HG03571 (cell line): ENCODE measurements around the gene PADI4.

Experiments used
- ATAC-seq: cut with Tn5 transposase; IDR thresholded peaks from one replicate; pipeline ENCODE4 v1.9.1; 2021; ENCODE audit not compliant: unreplicated experiment

PADI4 gene

GRCh38 chr1:17347769-17348592 lies 40.0 kb downstream of the PADI4 start:
- ATAC-seq, result no peak

GRCh38 chr1:17348593-17349234 lies 40.7 kb downstream of the PADI4 start:
- peak; percentile 68 for ATAC-seq

GRCh38 chr1:17350083-17350482 lies 42.1 kb downstream of the PADI4 start:
- ATAC-seq, result no peak

GRCh38 chr1:17350928-17351446 lies 43.0 kb downstream of the PADI4 start:
- ATAC-seq, result no peak

GRCh38 chr1:17351598-17352324 lies 43.8 kb downstream of the PADI4 start:
- ATAC-seq, result no peak

GRCh38 chr1:17352419-17352909 lies 44.5 kb downstream of the PADI4 start:
- no peak for ATAC-seq

GRCh38 chr1:17355898-17356297 lies 47.9 kb downstream of the PADI4 start:
- ATAC-seq, result no peak

GRCh38 chr1:17356387-17357026 lies 48.5 kb downstream of the PADI4 start:
- ATAC-seq, result no peak

GRCh38 chr1:17358557-17358956 lies 50.6 kb downstream of the PADI4 start:
- no peak for ATAC-seq

GRCh38 chr1:17359031-17359430 lies 51.0 kb downstream of the PADI4 start:
- no peak for ATAC-seq

GRCh38 chr1:17359808-17360207 lies 51.8 kb downstream of the PADI4 start:
- no peak for ATAC-seq

- ATAC-seq, result no peak
Observed at GRCh38 chr1:17360272-17360956, 52.4 kb downstream of the PADI4 start.

GRCh38 chr1:17361687-17362086 lies 53.7 kb downstream of the PADI4 start:
- no peak for ATAC-seq

GRCh38 chr1:17363351-17363750 lies 55.4 kb downstream of the PADI4 start:
- no peak for ATAC-seq

- ATAC-seq, result no peak
Observed at GRCh38 chr1:17363771-17364170, 55.8 kb downstream of the PADI4 start.

- ATAC-seq, result no peak
Observed at GRCh38 chr1:17365293-17365692, 57.3 kb downstream of the PADI4 start.

GRCh38 chr1:17369466-17369865 lies 61.5 kb downstream of the PADI4 start:
- no peak for ATAC-seq

GRCh38 chr1:17370618-17371017 lies 62.6 kb downstream of the PADI4 start:
- no peak for ATAC-seq

- ATAC-seq, result no peak
Observed at GRCh38 chr1:17371896-17372295, 63.9 kb downstream of the PADI4 start, which contains the start of gene PADI6. Gene PADI6 (plus strand): TSS chr1:17372196. CDS start chr1:17372246, 50 bp downstream.

GRCh38 chr1:17372955-17373354 lies 65.0 kb downstream of the PADI4 start:
- ATAC-seq, result no peak
